ENCODE data around the gene MBNL1.

GRCh38 chr3:152269831-152270734 is 1.4 kb downstream of the MBNL1 start:
- no peak for TF ChIP-seq POLR2A (IDR thresholded peaks at IDR 0.05)
- TF ChIP-seq CTCF (IDR thresholded peaks at IDR 0.05), result no peak

Measured in breast epithelium (tissue), 3 donors.